GM12891 (cell line): Measurements from ENCODE around the gene N4BP2.

ENCODE experiments used
- POLR2A ChIP-seq: IDR thresholded peaks from 2 replicates; pipeline ENCODE4 v1.6.1; 2011; ENCODE audit warnings: low read depth, low read length, control low read depth
- POLR2AphosphoS5 ChIP-seq: IDR thresholded peaks from 2 replicates; pipeline ENCODE4 v1.6.1; 2011; ENCODE audit warnings: low read depth, low read length, control low read depth
- TAF1 ChIP-seq: IDR thresholded peaks from 2 replicates; pipeline ENCODE4 v1.6.1; 2011; ENCODE audit warnings: low read depth, low read length, control low read depth

GRCh38 chr4:40180356-40180755 lies 123.7 kb downstream of the N4BP2 start:
- TF ChIP-seq TAF1 (no peak), POLR2A (no peak), POLR2AphosphoS5 (no peak)
